Stimulated activated CD4-positive, alpha-beta T cell treated with anti-CD3 and anti-CD28 coated beads, Interleukin-15, amount 100 ng/mL, for 48 hours (primary cell): Measurements from ENCODE around the gene FOXK1.

Experiments
- DNase-seq, 2 donors: peaks; one replicate each; pipeline ENCODE4 v3.0.0-alpha.2; 2020; ENCODE audit warnings: low read depth in 2 of 2

Gene FOXK1

GRCh38 chr7:4722308-4722707 lies 40.2 kb downstream of the FOXK1 start:
- no peak for DNase-seq

- no peak for DNase-seq
These were observed 41.0 kb downstream of the FOXK1 start for GRCh38 chr7:4722960-4723630.

GRCh38 chr7:4724648-4725013 lies 42.5 kb downstream of the FOXK1 start:
- no peak for DNase-seq

- peak; percentile 16 to 45 for DNase-seq
These were observed 43.1 kb downstream of the FOXK1 start for GRCh38 chr7:4725014-4725849.

GRCh38 chr7:4725850-4726450 lies 43.9 kb downstream of the FOXK1 start:
- no peak for DNase-seq

- DNase-seq = no peak
These were observed 44.5 kb downstream of the FOXK1 start for GRCh38 chr7:4726566-4726965.

- no peak for DNase-seq
These were observed 46.0 kb downstream of the FOXK1 start for GRCh38 chr7:4727914-4728705.

GRCh38 chr7:4729266-4729665 lies 47.2 kb downstream of the FOXK1 start:
- DNase-seq = no peak

GRCh38 chr7:4730276-4730675 lies 48.2 kb downstream of the FOXK1 start:
- DNase-seq = no peak

- DNase-seq = no peak
These were observed 48.9 kb downstream of the FOXK1 start for GRCh38 chr7:4730971-4731370.

- DNase-seq = no peak
These were observed 49.7 kb downstream of the FOXK1 start for GRCh38 chr7:4731803-4732202.

GRCh38 chr7:4733936-4734528 lies 51.9 kb downstream of the FOXK1 start:
- DNase-seq = no peak

GRCh38 chr7:4734587-4735345 lies 52.7 kb downstream of the FOXK1 start:
- DNase-seq = no peak

GRCh38 chr7:4737300-4737699 lies 55.2 kb downstream of the FOXK1 start:
- no peak for DNase-seq

GRCh38 chr7:4738711-4739527 lies 56.8 kb downstream of the FOXK1 start:
- DNase-seq = no peak

- peak; percentile 15 to 24 for DNase-seq
These were observed 57.5 kb downstream of the FOXK1 start for GRCh38 chr7:4739528-4739992.

- no peak for DNase-seq
These were observed 58.7 kb downstream of the FOXK1 start for GRCh38 chr7:4740796-4741195.

- no peak for DNase-seq
These were observed 60.0 kb downstream of the FOXK1 start for GRCh38 chr7:4742051-4742573.

- DNase-seq = no peak
These were observed 60.8 kb downstream of the FOXK1 start for GRCh38 chr7:4742852-4743251.
